ENCODE results near the gene PIWIL4. TPM values are rescaled to one million over a fixed set of nuclear protein-coding genes. Genes with fewer than 3 reads are reported as not detected.
A peak's percentile ranks its signal among the peaks of the same experiment; 100 is the strongest.
"Not testable (repeated sequence)": the region's sequence is repeated elsewhere in the genome, so short reads cannot be mapped to it uniquely, and the experiment has no call there.

Gene PIWIL4
- total and polyA plus RNA-seq, 7 experiments from 2014 or later = 0.59 to 3.1 (median 1.2) TPM

GRCh38 chr11:94638301-94638901 lies 71.2 kb downstream of the PIWIL4 start:
- Mint-ChIP-seq H3K27me3 (no peaks in the 10 kb centered on the region), H3K27ac (peak overlapping the region in 8 of 9 donors; percentile 3 to 67 (median 43)), H3K9me3 (peaks cover 0 to 2% (median 0%) of the 10 kb centered on the region in 11 donors), H3K36me3 (no peaks in the 10 kb centered on the region), H3K4me1 (peaks cover 0 to 20% (median 14%) of the 10 kb centered on the region in 7 donors), H3K4me3 (peak overlapping the region in 8 of 10 donors; percentile 2 to 64 (median 50))
- Histone ChIP-seq H3K9me3 (ENCODE audit: control insufficient read depth in 2 of 3, low read length in 3 of 3) (no peaks in the 10 kb centered on the region), H3K27me3 (ENCODE audit: control insufficient read depth in 2 of 2, insufficient read depth in 2 of 2, low read length in 2 of 2) (no peaks in the 10 kb centered on the region), H3K4me1 (ENCODE audit: control insufficient read depth in 2 of 2, insufficient read depth in 2 of 2, low read length in 2 of 2) (no peaks in the 10 kb centered on the region), H3K27ac (ENCODE audit: low read depth, low read length) (no peak overlapping the region), H3K36me3 (ENCODE audit: control insufficient read depth in 2 of 3, insufficient read depth in 3 of 3, low read length in 3 of 3) (no peaks in the 10 kb centered on the region), H3K4me3 (ENCODE audit: low read length) (no peak overlapping the region)
- ATAC-seq = peak; percentile 27
- peak in 2 of 9 donors; percentile 4 to 5 for DNase-seq
- POLR2A ChIA-PET = no interaction called here
- CTCF ChIA-PET = no interaction called here
- intact Hi-C loops (cut with micrococcal nuclease) = no loop called here

- H3K4me1 ChIP-seq (ENCODE audit: control insufficient read depth in 2 of 2, insufficient read depth in 2 of 2, low read length in 2 of 2) = no peaks in the 10 kb centered on the region
- no peaks in the 10 kb centered on the region for H3K9me3 ChIP-seq (ENCODE audit: control insufficient read depth in 2 of 3, low read length in 3 of 3)
- Mint-ChIP-seq H3K27ac (peak overlapping the region in 8 of 9 donors; percentile 24 to 67 (median 50)), H3K4me3 (peak overlapping the region in 9 of 10 donors; percentile 2 to 64 (median 49)), H3K9me3 (peaks cover 0 to 2% (median 0%) of the 10 kb centered on the region in 11 donors), H3K4me1 (peaks cover 0 to 20% (median 14%) of the 10 kb centered on the region in 7 donors), H3K27me3 (no peaks in the 10 kb centered on the region), H3K36me3 (no peaks in the 10 kb centered on the region)
- peak; percentile 65 for ATAC-seq
- H3K36me3 ChIP-seq (ENCODE audit: control insufficient read depth in 2 of 3, insufficient read depth in 3 of 3, low read length in 3 of 3) = no peaks in the 10 kb centered on the region
- H3K4me3 ChIP-seq (ENCODE audit: low read length) = no peak overlapping the region
- no peaks in the 10 kb centered on the region for H3K27me3 ChIP-seq (ENCODE audit: control insufficient read depth in 2 of 2, insufficient read depth in 2 of 2, low read length in 2 of 2)
- peak in 5 of 9 donors; percentile 3 to 16 (median 9) for DNase-seq
- no peak overlapping the region for H3K27ac ChIP-seq (ENCODE audit: low read depth, low read length)
- ChIA-PET POLR2A (no interaction called here), CTCF (no interaction called here)
- intact Hi-C loops (cut with micrococcal nuclease) = no loop called here
Measured at GRCh38 chr11:94638902-94639373, 71.8 kb downstream of the PIWIL4 start.

GRCh38 chr11:94639901-94640721 lies 72.9 kb downstream of the PIWIL4 start:
- H3K4me3 ChIP-seq (ENCODE audit: low read length) = no peak overlapping the region
- no peak overlapping the region for H3K27ac Mint-ChIP-seq
- intact Hi-C loops (cut with micrococcal nuclease) = no loop called here
- no peaks in the 10 kb centered on the region for H3K36me3 Mint-ChIP-seq
- no peaks in the 10 kb centered on the region for H3K27me3 ChIP-seq (ENCODE audit: control insufficient read depth in 2 of 2, insufficient read depth in 2 of 2, low read length in 2 of 2)
- H3K27ac ChIP-seq (ENCODE audit: low read depth, low read length) = no peak overlapping the region
- ChIA-PET CTCF (interaction anchor here (0.7 kb wide), 1 partner anchor 282 kb away, joined by 3 read pairs; no protein-coding TSS in a partner anchor), POLR2A (no interaction called here)
- H3K27me3 Mint-ChIP-seq = no peaks in the 10 kb centered on the region
- H3K9me3 Mint-ChIP-seq = no peaks in the 10 kb centered on the region
- ATAC-seq = no peak
- DNase-seq = no peak
- no peak overlapping the region for H3K4me3 Mint-ChIP-seq
- no peaks in the 10 kb centered on the region for H3K36me3 ChIP-seq (ENCODE audit: control insufficient read depth in 2 of 3, insufficient read depth in 3 of 3, low read length in 3 of 3)
- peaks cover 0 to 20% (median 14%) of the 10 kb centered on the region in 7 donors for H3K4me1 Mint-ChIP-seq
- H3K4me1 ChIP-seq (ENCODE audit: control insufficient read depth in 2 of 2, insufficient read depth in 2 of 2, low read length in 2 of 2) = no peaks in the 10 kb centered on the region
- no peaks in the 10 kb centered on the region for H3K9me3 ChIP-seq (ENCODE audit: control insufficient read depth in 2 of 3, low read length in 3 of 3)

GRCh38 chr11:94641167-94641761 lies 74.1 kb downstream of the PIWIL4 start:
- no peaks in the 10 kb centered on the region for H3K36me3 Mint-ChIP-seq
- peaks cover 0 to 20% (median 14%) of the 10 kb centered on the region in 7 donors for H3K4me1 Mint-ChIP-seq
- peak overlapping the region in 1 of 9 donors; percentile 6 for H3K27ac Mint-ChIP-seq
- Histone ChIP-seq H3K27me3 (ENCODE audit: control insufficient read depth in 2 of 2, insufficient read depth in 2 of 2, low read length in 2 of 2) (no peaks in the 10 kb centered on the region), H3K4me3 (ENCODE audit: low read length) (no peak overlapping the region), H3K36me3 (ENCODE audit: control insufficient read depth in 2 of 3, insufficient read depth in 3 of 3, low read length in 3 of 3) (no peaks in the 10 kb centered on the region), H3K27ac (ENCODE audit: low read depth, low read length) (no peak overlapping the region), H3K9me3 (ENCODE audit: control insufficient read depth in 2 of 3, low read length in 3 of 3) (no peaks in the 10 kb centered on the region), H3K4me1 (ENCODE audit: control insufficient read depth in 2 of 2, insufficient read depth in 2 of 2, low read length in 2 of 2) (no peaks in the 10 kb centered on the region)
- no peak for ATAC-seq
- no peaks in the 10 kb centered on the region for H3K27me3 Mint-ChIP-seq
- POLR2A ChIA-PET = no interaction called here
- DNase-seq = no peak
- no peak overlapping the region for H3K4me3 Mint-ChIP-seq
- CTCF ChIA-PET = no interaction called here
- H3K9me3 Mint-ChIP-seq = no peaks in the 10 kb centered on the region
- intact Hi-C loops (cut with micrococcal nuclease) = no loop called here

- H3K27me3 ChIP-seq (ENCODE audit: control insufficient read depth in 2 of 2, insufficient read depth in 2 of 2, low read length in 2 of 2); H3K4me1 ChIP-seq (ENCODE audit: control insufficient read depth in 2 of 2, insufficient read depth in 2 of 2, low read length in 2 of 2); H3K36me3 ChIP-seq (ENCODE audit: control insufficient read depth in 2 of 3, insufficient read depth in 3 of 3, low read length in 3 of 3); H3K27ac ChIP-seq (ENCODE audit: low read depth, low read length); H3K36me3 Mint-ChIP-seq; CTCF ChIA-PET; H3K4me3 Mint-ChIP-seq; POLR2A ChIA-PET; intact Hi-C loops (cut with micrococcal nuclease); DNase-seq; ATAC-seq; H3K27ac Mint-ChIP-seq; H3K9me3 Mint-ChIP-seq; H3K4me3 ChIP-seq (ENCODE audit: low read length); H3K9me3 ChIP-seq (ENCODE audit: control insufficient read depth in 2 of 3, low read length in 3 of 3); H3K27me3 Mint-ChIP-seq: not testable (repeated sequence)
- H3K4me1 Mint-ChIP-seq = peaks cover 0 to 19% (median 12%) of the 10 kb centered on the region in 7 donors
Measured at GRCh38 chr11:94643186-94643585, 76.0 kb downstream of the PIWIL4 start.

GRCh38 chr11:94647926-94648325 lies 80.8 kb downstream of the PIWIL4 start:
- CTCF ChIA-PET = no interaction called here
- intact Hi-C loops (cut with micrococcal nuclease) = no loop called here
- H3K27ac ChIP-seq (ENCODE audit: low read depth, low read length) = no peak overlapping the region
- Mint-ChIP-seq H3K27me3 (peaks cover 4 to 10% (median 6%) of the 10 kb centered on the region in 5 donors), H3K27ac (no peak overlapping the region), H3K4me3 (no peak overlapping the region), H3K9me3 (no peaks in the 10 kb centered on the region), H3K4me1 (no peaks in the 10 kb centered on the region), H3K36me3 (no peaks in the 10 kb centered on the region)
- POLR2A ChIA-PET = no interaction called here
- no peaks in the 10 kb centered on the region for H3K36me3 ChIP-seq (ENCODE audit: control insufficient read depth in 2 of 3, insufficient read depth in 3 of 3, low read length in 3 of 3)
- no peaks in the 10 kb centered on the region for H3K9me3 ChIP-seq (ENCODE audit: control insufficient read depth in 2 of 3, low read length in 3 of 3)
- no peak overlapping the region for H3K4me3 ChIP-seq (ENCODE audit: low read length)
- DNase-seq (no peak), ATAC-seq (no peak)
- no peaks in the 10 kb centered on the region for H3K4me1 ChIP-seq (ENCODE audit: control insufficient read depth in 2 of 2, insufficient read depth in 2 of 2, low read length in 2 of 2)
- no peaks in the 10 kb centered on the region for H3K27me3 ChIP-seq (ENCODE audit: control insufficient read depth in 2 of 2, insufficient read depth in 2 of 2, low read length in 2 of 2)

Data from naive thymus-derived CD4-positive, alpha-beta T cell (primary cell).